Raji (cell line): ENCODE results near the gene FOXP1.

Experiments
- POLR2A ChIP-seq: IDR thresholded peaks from 2 replicates; pipeline ENCODE4 v1.6.1; 2011; ENCODE audit warnings: low read depth, low read length, control low read depth; ENCODE audit not compliant: insufficient read depth

The FOXP1 gene

DNA sequence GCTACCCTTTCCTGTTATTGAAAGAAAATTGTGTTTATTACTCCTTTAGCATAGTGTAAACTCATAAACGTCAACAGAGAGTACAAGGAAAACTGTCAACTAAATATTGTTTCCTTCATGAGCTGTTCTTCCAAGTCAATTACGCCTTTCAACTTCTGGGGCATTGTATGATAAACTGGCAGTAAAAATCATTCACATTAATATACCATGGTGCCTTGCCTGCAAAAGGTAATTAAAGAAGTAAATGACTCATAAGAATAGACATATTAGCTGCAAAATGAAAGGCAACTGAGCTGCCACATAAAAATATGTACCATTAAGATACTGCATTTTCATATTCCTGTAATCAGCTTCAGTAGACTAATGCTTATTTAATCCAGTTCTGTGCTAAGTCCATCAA, 447.3 kb downstream of the FOXP1 start:
- TF ChIP-seq POLR2A = no peak

DNA sequence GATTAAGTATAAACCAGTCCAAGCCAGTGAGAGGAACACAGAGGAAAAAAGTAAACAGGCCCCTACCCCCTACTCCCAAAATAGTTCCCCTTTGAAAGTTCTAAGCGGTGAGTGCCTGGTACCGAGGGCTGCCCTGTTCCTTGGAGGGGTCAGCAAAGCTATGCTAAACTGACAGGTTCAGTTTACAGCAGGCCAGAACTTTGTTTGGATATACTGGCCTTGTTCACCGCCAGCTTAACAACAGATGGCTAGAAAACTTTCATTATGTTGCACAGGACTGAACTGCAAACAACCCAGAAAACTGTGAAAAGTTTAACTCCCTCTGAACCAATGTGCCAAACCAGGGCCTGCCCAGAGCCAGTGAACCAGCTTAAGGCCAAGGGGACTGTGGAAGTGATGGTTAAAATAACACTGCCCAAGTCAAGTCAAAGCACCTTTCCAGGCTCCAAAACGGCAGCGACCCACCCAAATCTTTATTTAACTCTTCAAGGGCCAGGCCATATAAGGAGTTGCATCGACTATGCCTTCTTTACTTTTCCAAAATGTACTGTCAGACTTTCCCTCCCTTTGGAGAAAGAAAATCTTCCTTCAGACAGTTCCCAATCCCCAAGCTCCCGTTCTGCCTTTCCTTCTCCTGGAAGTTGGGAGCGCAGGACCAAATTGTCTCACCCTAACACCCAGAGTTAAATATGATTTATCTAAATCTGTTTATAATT, 448.0 kb downstream of the FOXP1 start:
- TF ChIP-seq POLR2A = no peak

DNA sequence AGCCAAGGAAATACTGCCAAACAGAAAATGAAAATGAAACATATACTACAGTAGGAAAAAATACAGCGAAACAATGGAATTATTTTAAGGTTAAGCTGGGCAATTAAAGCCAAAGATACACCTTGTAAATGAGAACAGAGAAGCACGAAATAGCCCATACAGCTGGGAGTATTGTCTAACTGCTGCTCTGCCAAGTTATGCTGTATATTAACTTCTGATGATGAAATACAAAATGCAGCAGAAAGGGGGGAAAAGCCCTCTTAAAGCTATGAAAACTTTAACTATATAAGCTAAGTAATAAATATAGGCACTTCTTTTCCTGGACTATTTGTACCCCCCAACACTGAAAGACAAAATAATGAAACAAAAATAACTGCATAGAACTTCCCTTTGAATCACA, 449.0 kb downstream of the FOXP1 start:
- no peak for TF ChIP-seq POLR2A

DNA sequence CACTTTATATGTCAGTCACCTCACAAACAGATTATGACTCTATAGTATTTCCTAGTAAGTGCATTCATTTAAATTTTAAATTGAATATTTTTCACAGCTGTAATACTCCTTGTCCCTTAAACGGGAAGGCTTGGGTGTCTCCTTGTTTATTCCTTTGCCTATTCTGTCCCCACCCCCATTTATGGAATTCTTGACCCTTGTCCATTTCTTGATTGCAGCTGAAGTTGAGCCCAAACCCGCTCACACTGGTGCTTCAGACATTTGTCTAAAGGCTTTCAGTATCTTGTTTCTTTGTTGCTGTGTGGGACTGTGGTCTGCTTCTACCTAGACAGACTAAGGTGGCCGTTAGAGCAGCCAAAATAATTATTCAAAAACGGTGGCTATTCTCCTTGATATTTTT, 449.7 kb downstream of the FOXP1 start:
- TF ChIP-seq POLR2A = no peak

DNA sequence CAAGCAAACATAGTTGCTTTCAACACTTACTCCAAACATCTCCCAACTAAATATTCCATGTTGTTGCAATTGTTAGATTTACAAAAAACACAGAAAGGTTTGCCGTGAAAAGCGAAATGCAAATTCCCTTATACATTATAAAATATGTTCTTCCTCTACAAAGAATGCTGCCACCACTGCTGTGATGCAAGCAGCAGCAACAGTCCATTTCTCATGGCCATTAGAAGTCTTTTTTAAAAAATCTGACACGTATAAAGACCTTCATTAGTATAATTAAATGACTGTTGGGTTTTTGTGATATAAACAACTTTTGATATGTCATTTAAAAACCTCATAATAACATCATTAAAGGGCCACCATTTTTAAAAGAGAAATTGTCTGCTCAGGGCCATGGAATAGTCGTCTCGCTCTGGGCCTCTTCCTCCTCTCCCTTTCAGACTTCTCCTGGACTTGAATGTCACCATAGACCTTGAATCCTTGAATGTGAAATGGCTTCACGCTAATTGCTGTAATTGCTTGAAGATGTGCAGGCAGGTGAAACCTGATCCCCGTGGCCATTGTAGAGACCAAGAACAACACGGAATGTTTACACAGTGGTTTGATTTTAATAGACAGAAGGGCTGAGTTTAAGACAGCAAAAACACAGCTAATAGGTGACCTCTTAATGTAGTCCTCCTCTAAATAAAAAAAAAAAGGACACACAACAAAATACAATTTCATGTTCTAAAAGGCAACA, 450.4 kb downstream of the FOXP1 start:
- TF ChIP-seq POLR2A = no peak

DNA sequence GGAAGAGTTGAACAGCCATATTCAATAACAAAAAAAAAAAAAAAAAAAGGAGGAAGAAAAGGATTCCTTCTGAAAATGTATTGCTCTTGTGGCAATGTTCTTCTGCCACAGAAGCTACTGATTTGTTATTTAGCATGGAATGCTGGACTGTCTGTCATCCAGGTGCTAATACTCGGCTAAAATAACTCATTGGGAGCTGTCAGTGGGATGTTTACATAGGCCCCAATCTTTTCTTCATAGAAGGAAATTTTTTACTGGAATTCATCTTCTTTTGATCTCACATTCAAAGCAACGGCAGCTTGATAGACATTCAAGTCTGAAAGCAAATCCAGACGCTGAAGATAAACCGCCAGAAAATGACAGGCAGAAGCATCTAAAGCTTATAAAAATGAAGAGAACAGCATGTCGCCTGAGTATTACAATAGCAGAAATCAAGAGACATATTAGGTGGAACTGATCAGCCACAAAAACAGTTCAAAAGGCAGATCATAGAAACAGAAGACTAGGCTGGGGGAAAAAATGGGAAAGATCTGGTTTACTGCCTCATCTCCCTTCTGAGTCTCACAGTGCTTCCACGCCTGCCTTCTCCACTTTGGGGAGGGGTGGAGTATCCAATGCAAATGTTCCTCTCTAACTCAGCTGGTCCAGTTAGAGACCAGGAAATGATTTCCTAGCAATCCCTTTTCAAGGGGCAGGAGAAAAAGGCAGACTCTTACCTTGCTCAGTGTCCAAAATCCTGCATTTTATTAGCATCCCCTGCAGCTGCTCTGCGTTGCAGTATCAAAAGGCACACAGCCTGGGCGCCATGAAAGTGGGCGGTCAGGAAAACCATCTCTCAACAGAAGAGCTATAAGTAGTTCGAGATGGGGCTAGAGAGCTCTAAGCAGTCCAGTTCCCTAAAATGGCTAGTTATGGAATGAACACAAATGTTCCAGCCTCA, 451.9 kb downstream of the FOXP1 start:
- no peak for TF ChIP-seq POLR2A

DNA sequence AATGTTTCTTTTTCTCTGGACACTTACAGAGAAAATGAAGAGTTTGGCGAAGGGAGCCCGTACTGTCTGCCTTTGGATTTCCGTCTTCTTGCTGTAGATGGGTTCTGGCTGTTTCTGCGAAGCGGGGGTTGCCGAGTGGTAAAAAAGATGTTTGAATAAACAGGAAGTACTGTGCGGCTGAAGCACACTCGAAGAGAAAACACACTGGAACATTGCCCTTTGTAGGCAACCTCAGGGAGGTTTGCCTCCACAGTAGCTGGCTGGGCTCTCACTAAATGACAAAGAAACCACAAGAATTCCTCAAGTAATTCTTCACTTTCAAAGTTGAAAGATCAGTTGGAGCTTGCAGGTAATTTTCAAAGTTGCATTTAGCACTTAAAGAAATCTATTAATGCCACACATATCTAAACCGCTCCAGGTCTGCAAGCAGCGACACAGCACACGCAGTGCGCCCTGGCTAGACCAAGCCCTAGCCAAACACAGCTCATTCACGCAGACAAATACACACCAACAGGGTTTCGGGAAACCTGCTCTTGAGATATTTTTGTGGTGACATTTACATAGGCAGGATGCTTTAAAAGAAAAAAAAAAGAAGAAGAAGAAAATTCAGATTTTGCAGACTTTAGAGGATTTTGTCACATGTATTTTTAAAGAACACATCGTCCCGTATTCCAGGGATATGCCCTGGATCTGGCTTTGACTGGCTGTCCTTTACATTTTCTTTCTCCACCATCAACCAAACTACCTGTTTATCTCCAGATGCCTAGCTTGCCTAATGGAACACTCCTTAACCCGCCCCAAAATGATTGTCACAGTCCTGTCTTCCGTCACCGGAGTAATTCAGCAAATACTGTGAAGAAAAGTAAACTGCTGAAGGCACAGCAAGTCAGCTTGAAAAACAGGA, 452.8 kb downstream of the FOXP1 start:
- TF ChIP-seq POLR2A = peak; percentile 32; the same call in 1 of the 2 replicates

DNA sequence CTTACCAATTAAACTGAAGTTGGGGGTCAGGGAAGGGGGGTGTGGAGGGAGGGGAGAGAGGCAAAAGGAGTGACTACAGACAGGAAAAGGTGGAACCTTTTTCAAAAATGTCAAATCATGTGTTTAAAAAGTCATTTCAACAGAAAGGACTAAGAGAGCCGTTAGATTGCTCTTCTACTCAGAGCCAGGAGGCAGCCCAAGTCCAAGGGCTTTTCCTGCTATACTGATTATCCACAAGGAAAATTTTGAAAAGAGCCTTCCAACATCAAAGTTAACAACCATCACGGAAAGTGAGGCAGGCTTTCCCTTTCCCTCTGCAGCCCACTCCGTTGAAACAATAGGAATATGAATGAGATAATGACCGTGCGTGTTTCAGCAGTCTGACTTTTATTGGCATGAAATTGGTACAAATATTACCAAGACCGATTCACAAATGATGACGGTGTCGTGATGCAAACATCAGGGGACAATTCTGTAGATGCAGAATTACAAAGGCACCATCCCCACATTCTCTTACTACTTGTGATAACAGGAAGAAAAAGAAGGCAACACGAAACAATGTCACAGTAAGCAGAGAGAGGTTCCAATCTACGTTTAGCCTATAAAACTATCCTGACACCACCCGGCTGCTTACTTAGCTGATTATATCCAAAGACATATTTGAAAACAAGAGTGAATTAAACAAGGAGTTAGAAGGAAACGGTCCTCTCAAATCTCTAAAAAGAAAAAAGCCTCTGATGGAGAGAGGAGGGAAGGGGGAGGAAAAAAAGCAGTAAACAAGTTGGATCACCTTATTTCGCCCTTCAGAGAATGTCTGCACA, 453.7 kb downstream of the FOXP1 start:
- 0 out of 2 replicates have a peak, but pooled peaks have one; percentile 15 for TF ChIP-seq POLR2A

DNA sequence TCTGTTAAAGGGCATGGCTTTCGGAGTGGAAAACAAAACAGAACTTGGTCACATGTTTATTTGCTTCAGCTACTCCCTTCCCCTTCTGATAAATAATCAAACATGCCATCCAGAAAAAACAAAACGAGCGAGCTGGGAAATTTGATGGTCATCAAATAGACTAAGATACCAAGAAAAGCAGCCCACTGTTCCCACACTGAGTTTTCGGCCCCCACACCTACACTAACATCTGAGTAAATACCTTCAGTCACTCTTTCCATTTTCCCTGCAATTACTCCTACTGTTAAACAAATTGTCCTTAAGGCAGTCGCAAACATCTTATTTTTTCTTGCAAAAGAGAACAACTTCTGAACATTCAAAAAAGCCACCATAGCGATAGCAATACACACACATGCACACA, 454.6 kb downstream of the FOXP1 start:
- TF ChIP-seq POLR2A = no peak

DNA sequence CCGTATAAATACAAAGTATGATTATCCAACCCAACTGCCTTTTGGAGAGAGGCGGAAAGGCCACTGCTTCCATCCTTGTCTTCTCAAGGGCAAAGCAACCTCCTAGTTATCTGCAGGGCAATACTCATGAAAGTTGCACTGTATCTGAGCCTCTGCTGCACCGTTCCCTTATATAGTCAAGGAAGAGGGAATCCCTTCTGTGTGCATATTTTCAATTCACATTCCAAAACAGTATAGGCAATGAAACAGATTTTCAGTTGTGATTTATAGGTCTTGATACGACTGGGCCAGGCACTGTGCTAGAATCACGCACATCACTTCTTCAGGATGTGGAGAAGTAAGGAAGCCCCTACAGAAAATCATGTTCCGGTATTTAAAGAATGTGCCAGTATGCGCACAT, 455.7 kb downstream of the FOXP1 start:
- no peak for TF ChIP-seq POLR2A

DNA sequence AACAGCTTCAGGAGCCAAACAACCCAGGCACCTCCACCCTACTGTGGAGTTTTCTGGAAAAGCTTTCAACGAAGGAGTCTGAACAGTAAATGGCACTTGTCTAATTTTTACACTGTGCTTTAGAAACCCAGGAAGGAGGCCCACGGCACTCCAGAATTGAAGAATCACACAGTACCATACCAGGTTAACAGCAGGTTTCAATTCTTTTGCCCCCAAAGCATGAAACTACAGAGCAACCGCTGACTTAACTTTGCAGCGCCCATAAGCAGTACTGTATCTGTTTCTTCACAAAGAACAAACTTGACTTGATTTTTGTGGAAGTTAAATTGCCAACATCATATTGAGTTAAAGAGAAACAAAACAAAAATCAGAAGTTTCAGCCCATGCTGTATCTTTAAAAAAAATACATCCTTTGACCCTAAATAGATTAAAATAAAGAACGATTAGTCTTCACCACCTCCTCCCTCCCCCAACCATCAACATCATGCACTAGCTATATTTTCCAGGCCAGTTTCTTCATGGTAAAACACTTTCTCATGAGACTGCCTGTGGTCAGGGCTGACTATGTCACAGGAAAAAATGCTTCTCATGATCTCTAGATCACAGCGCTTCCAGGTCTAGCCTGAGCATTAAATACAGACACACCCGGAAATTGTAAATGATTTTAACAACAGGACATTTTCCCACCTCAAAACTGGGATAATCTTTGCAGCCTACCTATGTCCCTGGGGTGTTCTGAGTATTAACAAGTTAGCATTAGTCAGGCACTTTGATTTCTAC, 456.3 kb downstream of the FOXP1 start:
- no peak for TF ChIP-seq POLR2A

DNA sequence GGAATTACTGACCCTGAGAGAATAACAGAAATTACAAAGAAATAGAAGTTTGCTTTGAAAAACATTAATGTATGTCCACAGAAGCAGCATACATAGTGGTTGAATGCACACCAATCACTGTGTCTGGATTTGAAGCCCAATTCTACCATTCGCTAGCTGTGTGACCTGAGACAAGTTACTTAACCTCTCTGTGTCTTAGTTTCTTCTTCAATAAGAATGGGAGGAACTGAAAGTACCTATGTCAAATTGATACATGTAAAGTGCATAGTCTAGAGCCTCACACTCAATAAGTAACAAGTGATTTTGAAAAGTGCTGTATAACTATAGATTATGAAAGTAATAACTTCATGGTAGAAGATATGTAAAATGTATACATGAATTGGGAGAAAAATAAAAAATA, 457.8 kb downstream of the FOXP1 start:
- no peak for TF ChIP-seq POLR2A

DNA sequence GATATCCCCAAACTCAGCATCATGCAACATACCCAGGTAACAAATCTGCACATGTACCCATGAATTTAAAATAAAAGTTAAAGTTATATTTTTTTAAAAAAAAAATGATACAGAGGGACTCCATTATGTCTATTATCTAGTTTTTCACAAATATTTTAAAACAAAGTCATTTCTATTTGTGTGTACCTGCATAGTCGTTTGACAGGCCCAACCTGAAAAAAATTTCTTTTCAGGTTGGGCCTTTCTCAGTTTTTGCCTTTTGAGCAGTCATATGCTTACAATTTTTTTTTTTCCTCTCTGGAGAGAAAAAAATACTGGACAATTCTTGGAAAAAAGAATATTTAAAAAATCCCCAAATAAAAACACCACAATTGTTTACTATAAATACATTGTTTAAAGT, 459.5 kb downstream of the FOXP1 start:
- TF ChIP-seq POLR2A = no peak
